Fibroblast of lung (primary cell): ENCODE data around the gene MUC2. TPM values are rescaled to one million over a fixed set of nuclear protein-coding genes. Genes with fewer than 3 reads are reported as not detected.

Experiments
- DNase-seq, 2 donors: peaks; one replicate each; pipeline versions ENCODE4 v3.0.0 to v3.0.0-alpha.2; 2010; ENCODE audit warnings: low read depth in 2 of 2
- H2AFZ ChIP-seq: 2 replicates; pipeline ENCODE4 v1.5.1; 2012; ENCODE audit warnings: low read length, control low read depth, inconsistent platforms
- H3K27ac ChIP-seq: 2 replicates; pipeline ENCODE4 v1.5.1; 2011; ENCODE audit warnings: low read length, control low read depth; ENCODE audit not compliant: insufficient read depth
- H3K27me3 ChIP-seq: 2 replicates; pipeline ENCODE4 v1.5.1; 2011; ENCODE audit warnings: mild to moderate bottlenecking, low read length; ENCODE audit not compliant: control insufficient read depth, insufficient read depth
- H3K36me3 ChIP-seq: 2 replicates; pipeline ENCODE4 v1.5.1; 2011; ENCODE audit warnings: low read length; ENCODE audit not compliant: control insufficient read depth, insufficient read depth
- H3K4me1 ChIP-seq: 2 replicates; pipeline ENCODE4 v1.5.1; 2011; ENCODE audit warnings: low read length; ENCODE audit not compliant: control insufficient read depth, insufficient read depth; ENCODE audit errors: extremely low read depth
- H3K4me2 ChIP-seq: 2 replicates; pipeline ENCODE4 v1.5.1; 2011; ENCODE audit warnings: low read length, control low read depth; ENCODE audit not compliant: insufficient read depth; ENCODE audit errors: extremely low read depth
- H3K4me3 ChIP-seq, 4 experiments: fragments of 200-600 bp in 1 of 4; sonication (generic) in 1 of 4; replicated peaks in 1 of 4; 2 replicates each; pipeline ENCODE4 v1.5.1; 2011 to 2016; ENCODE audit warnings: low read length in 4 of 4, low read depth in 3 of 4, mild to moderate bottlenecking in 3 of 4, control low read depth in 2 of 4, inconsistent platforms in 1 of 4, mixed read lengths in 1 of 4; ENCODE audit not compliant: insufficient read depth in 1 of 4; ENCODE audit errors: control extremely low read depth in 1 of 4
- H3K79me2 ChIP-seq: 2 replicates; pipeline ENCODE4 v1.5.1; 2012; ENCODE audit warnings: mild to moderate bottlenecking, low read length, inconsistent platforms; ENCODE audit not compliant: control insufficient read depth, insufficient read depth
- H3K9ac ChIP-seq: 2 replicates; pipeline ENCODE4 v1.5.1; 2011; ENCODE audit warnings: mild to moderate bottlenecking, low read length, control low read depth; ENCODE audit not compliant: insufficient read depth
- H3K9me3 ChIP-seq: 2 replicates; pipeline ENCODE4 v1.5.1; 2012; ENCODE audit warnings: low read depth, low read length; ENCODE audit not compliant: control insufficient read depth, insufficient read depth
- H4K20me1 ChIP-seq: 2 replicates; pipeline ENCODE4 v1.5.1; 2011; ENCODE audit warnings: low read length; ENCODE audit not compliant: control insufficient read depth, insufficient read depth; ENCODE audit errors: extremely low read depth
- CTCF ChIP-seq, 2 donors: IDR thresholded peaks in 1 of 2; conservative IDR thresholded peaks in 1 of 2; 1 replicate in 1 of 2; 2 replicates in 1 of 2; pipeline ENCODE4 v1.5.1; 2011 to 2012; ENCODE audit warnings: low read length in 2 of 2, control low read depth in 1 of 2, inconsistent platforms in 1 of 2, low read depth in 1 of 2, mild to moderate bottlenecking in 1 of 2
- EZH2 ChIP-seq: IDR thresholded peaks from 2 replicates; pipeline ENCODE4 v1.5.1; 2012; ENCODE audit warnings: low read length, control low read depth, mild to moderate bottlenecking; ENCODE audit errors: missing control alignments
- polyA plus RNA-seq, 2 donors: library from polyadenylated mRNA; depleted of rRNA in 1 of 2; stranded (reverse) in 1 of 2; unstranded in 1 of 2; fragments of >200 nt; gene quantifications; 2 replicates each; pipeline ENCODE4 v1.2.1, GENCODE V29; 2011 to 2012; ENCODE audit warnings: missing spikeins in 1 of 2
- total RNA-seq: library from RNA; depleted of rRNA; stranded (reverse); fragments of >200 nt; gene quantifications from 2 replicates; pipeline ENCODE4 v1.2.1, GENCODE V29; 2014

MUC2 gene
- total and polyA plus RNA-seq, 2 donors (not counting 1 experiment from before 2014, with no cell fraction given), result not detected

GRCh38 chr11:1105183-1105565, 30.5 kb downstream of the MUC2 start:
- H3K36me3 ChIP-seq, result no peaks in the 10 kb centered on the region
- no peak overlapping the region for H3K4me2 ChIP-seq
- H3K4me3 ChIP-seq, result no peak overlapping the region
- no peaks in the 10 kb centered on the region for H3K4me1 ChIP-seq
- no peaks in the 10 kb centered on the region for H4K20me1 ChIP-seq
- no peak overlapping the region for H2AFZ ChIP-seq
- H3K9me3 ChIP-seq, result no peaks in the 10 kb centered on the region
- no peak overlapping the region for H3K9ac ChIP-seq
- DNase-seq, result no peak
- no peaks in the 10 kb centered on the region for H3K27me3 ChIP-seq
- no peak for TF ChIP-seq CTCF (conservative IDR thresholded peaks at IDR 0.05 in 1 of 2, IDR thresholded peaks at IDR 0.05 in 1 of 2; ENCODE audit: low read depth in 1 of 2, low read length in 2 of 2)
- no peak for TF ChIP-seq EZH2
- H3K79me2 ChIP-seq, result no peaks in the 10 kb centered on the region
- no peak overlapping the region for H3K27ac ChIP-seq

- TF ChIP-seq EZH2 (no peak), CTCF (conservative IDR thresholded peaks at IDR 0.05 in 1 of 2, IDR thresholded peaks at IDR 0.05 in 1 of 2; ENCODE audit: low read depth in 1 of 2, low read length in 2 of 2) (no peak)
- Histone ChIP-seq H4K20me1 (no peaks in the 10 kb centered on the region), H3K36me3 (no peaks in the 10 kb centered on the region), H3K27ac (no peak overlapping the region), H3K27me3 (no peaks in the 10 kb centered on the region), H2AFZ (no peak overlapping the region), H3K4me1 (no peaks in the 10 kb centered on the region), H3K4me2 (no peak overlapping the region), H3K79me2 (no peaks in the 10 kb centered on the region), H3K4me3 (no peak overlapping the region), H3K9me3 (no peaks in the 10 kb centered on the region), H3K9ac (no peak overlapping the region)
- no peak for DNase-seq
Observed at GRCh38 chr11:1106387-1106786, 31.7 kb downstream of the MUC2 start.

GRCh38 chr11:1107316-1108245, 32.9 kb downstream of the MUC2 start:
- H3K4me2 ChIP-seq, result no peak overlapping the region
- H3K79me2 ChIP-seq, result no peaks in the 10 kb centered on the region
- DNase-seq, result no peak
- no peaks in the 10 kb centered on the region for H3K9me3 ChIP-seq
- H3K36me3 ChIP-seq, result no peaks in the 10 kb centered on the region
- H3K27me3 ChIP-seq, result no peaks in the 10 kb centered on the region
- H2AFZ ChIP-seq, result no peak overlapping the region
- no peak overlapping the region for H3K27ac ChIP-seq
- TF ChIP-seq EZH2, result no peak
- TF ChIP-seq CTCF (conservative IDR thresholded peaks at IDR 0.05 in 1 of 2, IDR thresholded peaks at IDR 0.05 in 1 of 2; ENCODE audit: low read depth in 1 of 2, low read length in 2 of 2), result no peak
- H3K4me1 ChIP-seq, result no peaks in the 10 kb centered on the region
- no peak overlapping the region for H3K4me3 ChIP-seq
- no peaks in the 10 kb centered on the region for H4K20me1 ChIP-seq
- no peak overlapping the region for H3K9ac ChIP-seq
